ENCODE data around the gene NSL1.
"Not testable (repeated sequence)": the region's sequence is repeated elsewhere in the genome, so short reads cannot be mapped to it uniquely, and the experiment has no call there.

Gene NSL1

DNA sequence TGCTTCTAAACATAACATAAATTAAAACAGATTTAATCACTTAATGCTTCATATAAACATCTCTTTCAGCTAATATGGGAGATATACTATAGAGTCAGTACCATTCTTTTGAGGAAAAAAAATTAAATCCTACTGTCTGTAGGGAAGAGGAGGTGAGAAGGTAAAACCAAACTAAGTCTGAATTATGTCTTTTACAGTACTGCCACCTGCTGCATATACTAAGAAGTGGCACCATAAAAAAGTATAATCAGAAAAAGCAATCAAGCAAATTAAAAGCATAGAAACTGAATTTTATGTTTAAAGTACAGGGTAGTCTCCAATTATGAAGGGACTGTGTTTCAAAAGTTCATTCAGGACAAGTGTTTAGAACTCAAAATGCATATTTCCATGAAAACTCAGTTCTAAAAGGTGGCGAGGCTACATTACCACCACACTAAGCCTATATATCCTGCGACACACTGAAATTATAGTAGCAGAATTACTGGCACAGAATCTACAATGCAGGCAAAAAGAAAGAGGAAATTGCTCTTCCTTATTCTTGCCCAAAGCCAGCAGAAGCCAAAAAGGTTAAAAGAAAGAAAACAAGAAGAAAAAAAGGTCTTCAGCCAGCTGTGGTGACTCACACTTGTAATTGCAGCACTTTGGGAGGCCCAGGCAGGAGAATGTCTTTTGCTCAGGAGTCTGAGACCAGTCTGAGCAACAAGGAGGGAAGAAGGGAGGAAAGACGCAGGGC lies 9.0 kb downstream of the NSL1 start:
- peak; percentile 28 for DNase-seq (ENCODE audit: low read depth)

DNA sequence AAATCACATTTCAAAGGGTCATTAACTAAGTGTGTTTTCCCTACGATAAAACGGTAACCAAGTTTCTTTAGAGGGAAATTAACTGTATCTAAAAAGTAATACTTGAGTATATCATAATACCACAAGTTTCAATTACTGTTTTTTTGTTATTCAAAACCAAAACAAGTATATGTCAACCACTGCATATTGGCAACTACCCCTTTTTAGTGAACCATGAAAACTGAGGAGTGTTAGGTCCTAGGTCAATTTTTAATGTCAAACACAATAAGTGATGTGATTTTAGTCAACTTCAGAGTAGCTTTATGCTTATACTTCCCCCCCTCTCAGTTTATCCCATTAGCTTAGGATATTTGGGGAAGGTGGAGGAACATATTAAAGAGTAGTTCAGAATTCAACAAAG lies 10.4 kb downstream of the NSL1 start:
- DNase-seq (ENCODE audit: low read depth), result no peak

DNA sequence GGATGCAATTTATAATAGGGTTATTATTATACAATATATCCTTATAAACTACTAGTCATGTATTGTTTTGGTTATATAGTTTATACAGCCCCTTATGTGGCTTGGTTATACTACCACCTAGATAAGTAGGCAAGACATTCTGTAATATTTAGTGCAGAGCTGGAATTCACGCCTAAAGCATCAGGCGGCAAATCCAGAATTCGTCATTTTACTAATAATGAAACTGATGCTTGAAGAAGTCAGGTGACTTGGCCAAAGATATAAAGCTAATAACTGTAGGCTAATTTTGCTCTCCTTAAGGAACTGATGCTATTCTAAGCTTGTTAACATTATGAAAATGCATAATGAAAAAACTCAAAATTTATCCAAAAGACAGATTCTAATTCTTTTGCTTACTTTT lies 10.8 kb downstream of the NSL1 start:
- DNase-seq (ENCODE audit: low read depth), result no peak

DNA sequence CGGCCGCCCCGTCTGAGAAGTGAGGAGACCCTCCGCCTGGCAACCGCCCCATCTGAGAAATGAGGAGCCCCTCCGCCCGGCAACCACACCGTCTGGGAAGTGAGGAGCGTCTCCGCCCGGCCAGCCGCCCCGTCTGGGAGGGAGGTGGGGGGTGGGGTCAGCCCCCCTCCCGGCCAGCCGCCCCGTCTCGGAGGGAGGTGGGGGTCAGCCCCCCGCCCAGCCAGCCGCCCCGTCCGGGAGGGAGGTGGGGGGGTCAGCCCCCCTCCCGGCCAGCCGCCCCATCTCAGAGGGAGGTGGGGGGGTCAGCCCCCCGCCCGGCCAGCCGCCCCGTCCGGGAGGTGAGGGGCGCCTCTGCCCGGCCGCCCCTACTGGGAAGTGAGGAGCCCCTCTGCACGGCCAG lies 12.5 kb downstream of the NSL1 start:
- not testable (repeated sequence) for DNase-seq (ENCODE audit: low read depth)

DNA sequence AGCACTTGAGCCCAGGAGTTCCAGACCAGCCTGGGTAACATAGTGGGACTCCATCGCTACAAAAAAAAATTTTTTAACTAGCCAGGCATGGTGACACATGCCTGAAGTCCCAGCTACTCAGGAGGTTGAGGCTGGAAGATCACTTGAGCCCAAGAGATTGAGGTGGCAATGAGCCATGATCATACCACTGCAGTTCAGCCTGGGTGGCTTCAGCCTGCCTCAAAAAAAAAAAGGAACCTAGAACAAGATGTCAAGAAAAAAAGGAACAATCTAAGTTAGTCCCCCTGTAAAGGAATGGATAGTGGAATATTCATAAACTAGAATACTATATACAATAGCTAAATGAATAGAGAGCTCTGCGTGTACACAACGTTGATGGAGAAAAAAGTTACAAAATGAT lies 14.4 kb downstream of the NSL1 start:
- no peak for DNase-seq (ENCODE audit: low read depth)

DNA sequence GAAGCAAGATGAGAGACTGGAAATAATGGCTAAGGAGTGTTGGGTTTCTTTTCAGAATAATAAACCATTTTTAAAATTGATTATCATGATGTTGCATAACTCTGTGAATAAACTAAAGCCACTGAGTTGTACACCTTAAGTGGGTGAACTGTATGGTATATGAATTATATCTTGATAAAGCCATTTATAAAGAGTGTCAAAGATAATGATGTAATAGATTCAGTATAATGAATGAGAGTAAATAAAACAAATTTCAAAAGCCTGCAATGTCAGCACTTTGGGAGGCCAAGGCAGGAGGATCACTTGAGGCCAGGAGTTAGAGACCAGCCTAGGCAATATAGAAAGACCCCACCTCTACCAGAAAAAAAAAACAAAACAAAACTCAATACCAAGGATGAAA lies 16.3 kb downstream of the NSL1 start:
- no peak for DNase-seq (ENCODE audit: low read depth)

DNA sequence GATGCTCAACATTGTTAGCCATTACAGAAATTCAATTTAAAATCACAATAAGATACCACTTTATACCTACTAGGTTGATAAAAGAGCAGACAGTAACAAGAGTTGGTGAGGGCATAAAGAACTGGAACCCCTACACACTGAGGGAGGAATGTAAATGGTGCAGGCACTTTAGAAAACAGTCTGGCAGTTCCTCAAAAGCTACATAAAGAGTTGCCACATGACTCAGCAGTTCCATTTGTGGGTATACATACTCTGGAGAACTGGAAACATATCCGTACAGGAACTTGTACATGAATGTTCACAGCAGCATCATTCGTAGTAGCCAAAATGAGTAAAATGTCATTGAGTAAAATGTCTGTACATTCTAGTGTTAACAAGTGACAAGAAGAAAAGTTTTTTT lies 17.0 kb downstream of the NSL1 start:
- no peak for DNase-seq (ENCODE audit: low read depth)

DNA sequence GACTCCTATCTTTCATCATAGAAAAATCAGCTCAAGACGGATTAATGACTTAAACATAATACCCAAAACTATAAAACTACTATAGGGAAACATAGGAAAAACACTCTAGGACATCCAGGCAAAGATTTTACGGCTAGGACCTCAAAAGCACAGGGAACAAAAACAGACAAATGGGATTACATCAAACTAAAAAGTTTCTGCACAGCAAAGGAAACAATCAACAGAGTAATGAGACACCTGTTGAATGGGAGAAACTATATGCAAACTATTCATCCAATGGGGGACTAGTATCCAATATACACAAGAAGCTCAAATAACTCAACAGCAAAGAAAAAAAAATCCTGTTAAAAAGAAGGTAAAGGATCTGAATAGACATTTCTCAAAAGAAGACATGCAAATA lies 18.6 kb downstream of the NSL1 start:
- DNase-seq (ENCODE audit: low read depth), result no peak

DNA sequence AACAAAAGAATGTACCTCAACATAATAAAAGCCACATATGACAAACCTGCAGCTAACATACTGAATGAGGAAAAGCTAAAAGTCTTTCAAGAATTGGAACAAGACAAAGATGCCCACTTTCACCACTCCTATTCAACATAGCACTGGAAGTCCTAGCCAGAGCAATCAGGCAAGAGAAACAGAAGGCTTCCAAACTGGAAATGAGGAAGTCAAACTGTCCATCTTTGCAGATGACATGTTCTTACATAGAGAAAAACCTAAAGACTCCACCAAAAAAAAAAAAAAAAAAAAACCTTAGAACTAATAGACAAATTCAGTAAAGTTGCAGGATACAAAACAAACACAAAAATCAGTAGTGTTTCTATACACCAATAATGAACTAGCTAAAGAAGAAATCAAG lies 20.2 kb downstream of the NSL1 start:
- DNase-seq (ENCODE audit: low read depth), result no peak

DNA sequence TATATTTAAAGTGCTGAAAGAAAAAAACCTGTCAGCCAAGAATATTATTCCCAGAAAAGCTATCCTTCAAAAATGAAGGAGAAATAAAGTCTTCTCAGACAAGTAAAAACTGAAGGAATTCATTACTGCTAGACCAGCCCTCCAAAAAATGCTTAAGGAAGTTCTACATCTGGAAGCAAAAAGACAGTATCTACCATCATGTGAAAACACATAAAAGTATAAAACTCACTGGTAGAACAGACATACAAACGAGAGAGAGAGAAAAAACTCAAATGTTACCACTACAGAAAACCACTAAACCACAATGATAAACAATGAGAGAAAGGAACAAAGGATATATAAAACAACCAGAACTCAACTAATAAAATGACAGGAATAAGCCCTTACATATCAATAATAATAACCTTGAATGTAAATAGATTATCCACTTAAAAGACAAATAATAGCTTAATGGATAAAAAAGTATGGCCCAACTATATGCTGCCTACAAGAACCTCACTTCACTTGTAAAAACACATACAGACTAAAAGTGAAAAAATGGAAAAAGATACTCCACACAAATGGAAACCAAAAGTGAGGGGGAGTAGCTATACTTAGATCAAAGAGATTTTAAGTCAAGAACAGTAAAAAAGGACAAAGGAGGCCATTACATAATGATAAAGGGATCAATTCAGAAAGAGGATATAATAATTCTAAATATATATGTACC lies 22.0 kb downstream of the NSL1 start:
- no peak for DNase-seq (ENCODE audit: low read depth)

DNA sequence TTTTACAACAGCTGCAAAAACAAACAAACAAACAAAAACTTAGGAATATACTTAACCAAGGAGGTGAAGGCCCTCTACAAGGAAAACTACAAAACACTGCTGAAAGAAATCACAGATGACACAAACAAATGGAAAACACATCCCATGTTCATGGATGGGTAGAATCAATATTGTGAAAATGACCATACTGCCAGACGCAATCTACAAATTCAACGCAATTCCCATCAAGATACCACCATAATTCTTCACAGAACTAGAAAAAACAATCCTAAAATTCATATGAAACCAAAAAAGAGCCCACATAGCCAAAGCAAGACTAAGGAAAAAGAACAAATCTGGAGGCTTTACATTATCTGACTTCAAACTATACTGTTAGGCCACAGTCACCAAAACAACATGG lies 24.8 kb downstream of the NSL1 start:
- DNase-seq (ENCODE audit: low read depth), result not testable (repeated sequence)

DNA sequence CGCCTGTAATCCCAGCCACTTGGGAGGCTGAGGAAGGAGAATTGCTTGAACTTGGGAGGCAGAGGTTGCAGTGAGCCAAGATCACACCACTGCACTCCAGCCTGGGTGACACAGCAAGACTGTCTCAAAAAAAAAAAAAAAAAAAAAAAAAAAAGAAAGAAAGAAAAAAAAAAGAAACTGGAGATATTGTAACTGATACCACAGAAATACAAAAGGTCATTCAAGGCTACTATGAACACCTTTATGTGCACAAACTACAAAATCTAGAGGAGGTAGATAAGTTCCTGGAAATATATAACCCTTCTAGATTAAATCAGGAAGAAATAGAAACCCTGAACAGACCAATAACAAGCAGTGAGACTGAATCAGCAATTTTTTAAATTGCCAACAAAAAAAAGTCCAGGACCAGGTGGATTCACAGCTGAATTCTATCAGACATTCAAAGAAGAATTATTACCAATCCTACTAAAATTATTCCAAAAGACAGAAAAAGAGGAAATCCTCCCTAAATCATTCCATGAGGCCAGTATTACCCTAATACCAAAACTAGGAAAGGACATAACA lies 26.8 kb downstream of the NSL1 start:
- DNase-seq (ENCODE audit: low read depth), result not testable (repeated sequence)

DNA sequence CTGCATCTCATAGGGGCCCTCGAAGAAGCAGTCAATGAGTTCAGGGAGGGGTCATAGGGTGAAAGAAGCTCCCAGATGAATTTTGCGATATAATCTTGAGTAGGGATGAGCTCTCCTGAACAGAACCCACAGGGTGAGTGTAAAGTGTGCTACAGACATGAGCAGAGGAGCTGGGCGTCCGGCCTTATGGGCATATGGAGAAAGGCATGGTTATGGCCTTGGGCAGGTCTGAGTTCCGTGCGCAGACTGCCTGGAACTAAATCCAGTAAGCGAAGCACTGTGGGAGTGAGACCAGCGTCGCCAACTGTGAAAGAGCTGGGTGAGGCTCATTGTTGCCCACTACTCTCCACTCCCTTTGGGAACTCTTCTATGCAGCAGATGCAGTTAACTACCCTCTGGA lies 28.7 kb downstream of the NSL1 start:
- DNase-seq (ENCODE audit: low read depth), result no peak

DNA sequence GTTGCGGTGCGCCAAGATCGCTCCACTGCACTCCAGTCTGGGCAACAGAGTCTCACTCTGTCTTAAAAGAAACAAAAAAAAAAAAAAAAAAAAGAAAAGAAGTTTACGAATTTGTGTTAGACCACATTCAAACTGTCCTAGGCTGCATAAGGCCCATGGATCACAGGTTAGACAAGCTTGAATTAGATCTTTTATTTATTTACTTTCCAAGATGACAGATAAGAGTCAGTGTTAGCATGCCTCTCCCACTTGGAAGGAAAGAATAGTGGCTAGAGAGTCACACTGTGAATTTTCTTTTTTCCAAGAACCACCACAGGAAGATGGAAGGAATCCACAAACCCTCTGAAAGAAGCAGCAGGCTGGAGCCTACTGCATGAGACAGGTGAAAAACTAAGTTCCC lies 29.3 kb downstream of the NSL1 start:
- DNase-seq (ENCODE audit: low read depth), result no peak

DNA sequence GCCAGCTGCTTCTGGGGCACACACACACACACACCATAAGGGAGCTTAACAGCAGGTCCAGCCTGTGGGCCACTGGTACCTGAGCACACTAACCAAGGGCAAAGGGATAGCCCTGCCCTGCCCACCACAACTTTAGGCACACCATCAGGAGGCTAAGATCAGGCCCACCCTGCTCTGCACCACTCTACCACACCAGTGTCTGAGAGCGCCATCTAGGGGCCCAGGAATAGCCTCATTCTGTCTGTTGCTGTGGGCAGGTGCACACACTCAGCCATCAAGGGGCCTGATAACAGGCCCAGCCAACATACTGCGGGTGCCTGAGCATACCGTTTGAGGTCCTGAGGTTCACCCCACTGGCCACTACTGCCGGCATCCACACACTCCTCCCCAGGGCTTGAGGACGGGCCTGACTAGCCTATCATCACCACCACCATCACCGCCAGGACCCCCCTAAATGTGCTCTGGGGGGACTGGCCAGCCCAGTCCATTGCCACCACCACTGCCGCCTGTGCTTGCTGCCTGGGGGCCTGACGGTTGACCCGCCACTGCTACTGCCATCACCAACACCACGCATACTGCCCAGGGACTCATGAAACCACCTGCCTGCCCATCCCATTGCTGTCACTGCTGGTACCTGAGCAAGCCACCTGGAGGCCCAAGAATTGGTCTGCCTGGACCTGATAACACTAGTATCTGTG lies 31.3 kb downstream of the NSL1 start:
- no peak for DNase-seq (ENCODE audit: low read depth)

DNA sequence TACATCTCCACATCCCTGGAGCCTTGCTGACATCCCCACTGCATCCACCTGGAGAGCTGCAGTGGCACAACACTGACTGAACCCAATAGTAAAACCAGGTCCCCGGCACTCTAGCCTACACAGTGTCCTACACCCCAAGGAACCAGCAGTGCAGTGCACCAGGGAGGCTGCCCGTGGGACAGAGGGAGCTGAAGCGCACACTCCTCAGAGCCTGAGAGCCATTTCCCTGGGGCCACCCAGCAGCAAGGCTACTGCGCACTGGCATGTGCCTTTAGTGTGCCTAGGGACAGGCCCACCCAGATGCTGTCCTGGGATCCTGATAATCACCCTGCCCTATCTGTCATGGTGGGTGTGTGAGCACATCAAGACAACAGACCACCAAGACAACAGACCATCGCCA lies 31.9 kb downstream of the NSL1 start:
- DNase-seq (ENCODE audit: low read depth), result no peak

DNA sequence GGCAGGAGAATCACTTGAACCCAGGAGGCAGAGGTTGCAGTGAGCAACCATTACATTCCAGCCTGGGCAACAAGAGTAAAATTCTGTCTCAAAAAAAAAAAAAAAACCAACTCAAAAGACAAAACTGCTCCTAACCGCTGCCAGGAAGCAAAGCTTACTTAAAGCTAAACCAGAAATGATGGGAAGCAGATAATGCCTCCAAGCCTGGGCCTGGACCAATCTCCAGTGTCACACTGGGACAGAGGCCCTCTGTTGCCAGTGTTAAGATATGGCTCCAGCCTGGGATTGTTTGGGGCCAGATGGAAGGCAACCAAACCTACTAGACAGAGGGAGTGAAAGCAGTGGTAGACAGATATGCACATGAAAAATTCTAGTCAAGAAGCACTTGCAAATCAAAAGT lies 36.9 kb downstream of the NSL1 start:
- DNase-seq (ENCODE audit: low read depth), result no peak

DNA sequence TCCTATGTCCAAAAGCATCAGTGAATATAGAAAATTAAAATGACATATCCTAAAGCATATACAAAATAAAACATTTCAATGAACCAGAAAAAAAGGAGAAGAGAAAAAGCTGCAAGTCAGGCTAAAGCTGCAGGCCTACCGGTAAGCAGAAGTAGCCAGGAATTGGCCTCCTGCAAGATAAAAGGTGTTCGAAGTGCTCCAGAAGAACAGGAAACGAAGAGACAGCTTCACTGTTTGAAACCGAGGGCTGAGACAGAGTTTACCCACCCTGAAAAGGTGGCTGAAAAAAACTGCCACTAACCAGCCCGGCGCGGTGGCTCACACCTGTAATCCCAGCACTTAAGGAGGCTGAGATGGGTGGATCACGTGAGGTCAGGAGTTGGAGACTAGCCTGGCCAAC lies 37.4 kb downstream of the NSL1 start:
- DNase-seq (ENCODE audit: low read depth), result no peak

DNA sequence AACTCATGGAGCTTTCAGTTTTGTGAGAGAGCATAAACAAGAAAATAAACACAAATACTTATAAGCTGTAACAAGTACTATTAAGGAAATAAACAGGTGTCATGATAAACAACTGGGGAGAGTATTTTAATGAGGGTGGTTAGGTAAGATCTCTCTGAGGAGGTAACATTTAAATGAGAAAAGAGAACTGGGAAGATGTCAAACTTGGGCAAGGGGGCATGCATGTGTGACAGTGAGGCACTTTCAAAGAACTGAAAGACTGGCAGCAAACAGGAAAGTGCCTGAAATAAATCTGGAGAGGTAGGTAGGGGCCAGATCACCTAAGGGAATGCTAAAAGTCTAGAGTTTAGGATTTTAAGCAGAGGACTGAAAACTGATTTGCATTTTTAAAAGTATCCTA lies 37.8 kb downstream of the NSL1 start:
- DNase-seq (ENCODE audit: low read depth), result no peak

DNA sequence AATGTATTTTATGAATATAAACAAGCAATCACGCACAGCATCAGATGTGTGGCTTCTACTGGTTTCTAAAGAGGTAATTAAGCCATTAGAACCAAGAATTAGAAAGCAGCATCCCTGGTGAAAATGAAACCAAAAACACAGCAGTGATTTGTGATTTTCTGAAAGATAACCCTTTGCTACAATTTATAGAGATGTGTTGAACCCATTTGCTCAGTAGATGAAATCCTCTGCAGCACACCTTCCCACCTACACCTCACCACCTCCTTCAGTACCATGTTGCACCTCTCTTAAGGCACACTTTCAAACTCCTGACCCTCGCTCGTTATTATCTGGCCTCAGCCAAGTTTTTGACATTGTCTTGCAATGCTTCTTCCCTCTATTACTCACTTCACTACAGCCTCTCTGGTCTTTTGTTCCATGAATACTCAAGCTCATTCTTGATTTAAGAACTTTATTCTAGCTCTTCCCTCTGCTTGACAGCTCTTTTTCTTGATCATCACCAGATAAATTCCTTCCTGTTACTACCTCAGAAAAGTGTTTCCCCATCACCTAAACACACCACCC lies 38.6 kb downstream of the NSL1 start:
- DNase-seq (ENCODE audit: low read depth), result no peak

DNA sequence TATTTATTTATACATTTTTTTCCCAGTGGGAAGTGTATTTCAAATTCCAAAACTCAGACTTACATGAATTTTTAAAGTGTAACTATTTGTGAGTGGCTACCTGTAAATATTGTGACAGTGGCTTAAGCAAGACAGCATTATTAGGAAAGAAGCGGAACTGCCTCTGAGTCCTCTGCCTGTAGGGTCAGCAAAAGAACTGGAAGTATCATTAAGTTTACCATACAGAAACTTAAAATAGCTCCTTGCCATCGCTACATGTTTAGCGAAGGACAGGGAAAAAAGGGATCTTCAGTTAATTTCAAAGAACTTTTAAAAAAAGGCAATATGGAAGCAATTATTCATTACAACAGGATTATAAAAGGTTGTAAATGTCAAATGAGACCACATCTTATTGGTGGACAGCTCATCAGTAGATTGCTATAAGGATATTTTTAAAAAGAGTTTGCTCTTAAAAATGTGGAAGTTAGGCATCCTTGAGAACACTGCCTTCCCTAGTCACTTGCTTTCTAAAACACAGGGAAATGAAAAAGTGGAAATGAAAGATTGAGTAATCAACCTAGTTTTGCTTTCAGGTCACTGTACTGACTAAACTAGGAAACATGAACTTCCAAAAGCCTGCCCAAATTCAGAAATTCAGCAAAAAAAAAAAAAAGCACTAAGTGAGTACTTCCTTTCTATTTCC lies 39.2 kb downstream of the NSL1 start:
- DNase-seq (ENCODE audit: low read depth), result peak; percentile 40
